HS-27A (cell line): ENCODE data around the gene ZNF593OS.

ENCODE experiments used
- DNase-seq: peaks from one replicate; pipeline ENCODE4 v3.0.0-alpha.2; 2012; ENCODE audit warnings: low read depth, missing footprints

The ZNF593OS gene

GRCh38 chr1:26171084-26172072 lies at the start of gene ZNF593OS:
Gene ZNF593OS, minus strand, starts transcription at chr1:26171832. Its CDS starts 171 bp downstream, at chr1:26171661.
- no peak for DNase-seq

- no peak for DNase-seq
These were observed 49.5 kb upstream of the ZNF593OS start for GRCh38 chr1:26221094-26221493.

- no peak for DNase-seq
These were observed 48.7 kb upstream of the ZNF593OS start for GRCh38 chr1:26220199-26220912.

- DNase-seq, result peak; percentile 7
These were observed 47.4 kb upstream of the ZNF593OS start for GRCh38 chr1:26218906-26219494.

- no peak for DNase-seq
These were observed 43.6 kb upstream of the ZNF593OS start for GRCh38 chr1:26215246-26215645.

- no peak for DNase-seq
These were observed 41.8 kb upstream of the ZNF593OS start for GRCh38 chr1:26213335-26213905.

GRCh38 chr1:26212726-26213125 lies 41.1 kb upstream of the ZNF593OS start:
- DNase-seq, result no peak

- DNase-seq, result no peak
These were observed 38.7 kb upstream of the ZNF593OS start for GRCh38 chr1:26210147-26210870.

- DNase-seq, result no peak
These were observed 32.1 kb upstream of the ZNF593OS start for GRCh38 chr1:26203642-26204318.

GRCh38 chr1:26200413-26200812 lies 28.8 kb upstream of the ZNF593OS start:
- no peak for DNase-seq

GRCh38 chr1:26197813-26198212 lies 26.2 kb upstream of the ZNF593OS start:
- no peak for DNase-seq

- DNase-seq, result no peak
These were observed 25.7 kb upstream of the ZNF593OS start for GRCh38 chr1:26197301-26197700.

GRCh38 chr1:26195805-26196204 lies 24.2 kb upstream of the ZNF593OS start:
- no peak for DNase-seq

- no peak for DNase-seq
These were observed 20.1 kb upstream of the ZNF593OS start for GRCh38 chr1:26191739-26192138.

GRCh38 chr1:26190373-26190987 lies 18.8 kb upstream of the ZNF593OS start, which contains the start of gene CATSPER4:
Gene CATSPER4, plus strand, starts transcription at chr1:26190602. Its CDS starts 26 bp downstream, at chr1:26190628.
- DNase-seq, result no peak

- DNase-seq, result no peak
These were observed 18.2 kb upstream of the ZNF593OS start for GRCh38 chr1:26189751-26190275.

GRCh38 chr1:26189331-26189730 lies 17.7 kb upstream of the ZNF593OS start:
- no peak for DNase-seq

- DNase-seq, result no peak
These were observed 16.8 kb upstream of the ZNF593OS start for GRCh38 chr1:26188477-26188876.

- DNase-seq, result no peak
These were observed 16.2 kb upstream of the ZNF593OS start for GRCh38 chr1:26187882-26188281.

GRCh38 chr1:26184883-26185282 lies 13.3 kb upstream of the ZNF593OS start:
- DNase-seq, result no peak
